CMK (cell line): ENCODE data around the gene SLC25A47.
"Not testable (repeated sequence)": the region's sequence is repeated elsewhere in the genome, so short reads cannot be mapped to it uniquely, and the experiment has no call there.

Experiments
- DNase-seq: peaks from one replicate; pipeline ENCODE4 v3.0.0-alpha.2; 2010; ENCODE audit warnings: low read depth

Gene SLC25A47

GRCh38 chr14:100305324-100306100 lies 17.6 kb upstream of the SLC25A47 start:
- no peak for DNase-seq

GRCh38 chr14:100306101-100306997 lies 16.8 kb upstream of the SLC25A47 start, which contains the start of gene SLC25A29:
SLC25A29 (minus strand) TSS chr14:100306444; CDS start chr14:100306232, 212 bp downstream.
- DNase-seq = peak; percentile 64

GRCh38 chr14:100306998-100307765 lies 16.0 kb upstream of the SLC25A47 start:
- no peak for DNase-seq

GRCh38 chr14:100307766-100308426 lies 15.2 kb upstream of the SLC25A47 start:
- DNase-seq = no peak

GRCh38 chr14:100308427-100308792 lies 14.7 kb upstream of the SLC25A47 start:
- not testable (repeated sequence) for DNase-seq

GRCh38 chr14:100309028-100309737 lies 14.0 kb upstream of the SLC25A47 start:
- DNase-seq = no peak

- DNase-seq = not testable (repeated sequence)
Measured at GRCh38 chr14:100312110-100312876, 10.8 kb upstream of the SLC25A47 start.

- DNase-seq = no peak
Measured at GRCh38 chr14:100312877-100313400, 10.2 kb upstream of the SLC25A47 start.

- DNase-seq = no peak
Measured at GRCh38 chr14:100313464-100314230, 9.5 kb upstream of the SLC25A47 start.

GRCh38 chr14:100314724-100315123 lies 8.4 kb upstream of the SLC25A47 start:
- DNase-seq = no peak

GRCh38 chr14:100317389-100317788 lies 5.8 kb upstream of the SLC25A47 start:
- DNase-seq = no peak

GRCh38 chr14:100317912-100318808 lies 5.0 kb upstream of the SLC25A47 start:
- DNase-seq = no peak

GRCh38 chr14:100320157-100320856 lies 2.8 kb upstream of the SLC25A47 start:
- no peak for DNase-seq

- no peak for DNase-seq
Measured at GRCh38 chr14:100321473-100322137, 1.5 kb upstream of the SLC25A47 start.

- DNase-seq = no peak
Measured at GRCh38 chr14:100322138-100322957, 791 bp upstream of the SLC25A47 start.

- no peak for DNase-seq
Measured at GRCh38 chr14:100323942-100324307, 786 bp downstream of the SLC25A47 start.
